Psoas muscle (tissue), 8 donors: ENCODE measurements around the gene ADH1C. TPM values are rescaled to one million over a fixed set of nuclear protein-coding genes. Genes with fewer than 3 reads are reported as not detected.
A peak's percentile ranks its signal among the peaks of the same experiment; 100 is the strongest.

Experiments used
- ATAC-seq, 4 donors: fragments of 200-7000 bp; cut with Tn5 transposase; one replicate each; pipeline ENCODE4 v1.9.1; 2020; ENCODE audit warnings: moderate library complexity in 3 of 4, mild to moderate bottlenecking in 2 of 4
- DNase-seq, 2 donors: peaks; one replicate each; pipeline ENCODE4 v3.0.0-alpha.2; 2020
- H3K27ac ChIP-seq: fragments of 200-600 bp; one replicate; pipeline ENCODE4 v1.8.0; 2022
- H3K27me3 ChIP-seq, 3 donors: fragments of 200-600 bp in 1 of 3; one replicate each; pipeline versions ENCODE4 v1.6.1 to v1.8.0; 2013 to 2022; ENCODE audit warnings: low read length in 2 of 3, mild to moderate bottlenecking in 2 of 3, moderate library complexity in 1 of 3; ENCODE audit not compliant: insufficient read depth in 3 of 3
- H3K36me3 ChIP-seq, 2 donors: fragments of 200-600 bp in 1 of 2; one replicate each; pipeline versions ENCODE4 v1.6.1 to v1.8.0; 2013 to 2022; ENCODE audit warnings: low read depth in 1 of 2, mild to moderate bottlenecking in 1 of 2, moderate library complexity in 1 of 2; ENCODE audit not compliant: insufficient read depth in 1 of 2
- H3K4me1 ChIP-seq: fragments of 200-600 bp; one replicate; pipeline ENCODE4 v1.8.0; 2022
- H3K4me3 ChIP-seq: fragments of 200-600 bp; one replicate; pipeline ENCODE4 v1.8.0; 2022; ENCODE audit warnings: mild to moderate bottlenecking
- H3K9me3 ChIP-seq: fragments of 200-600 bp; one replicate; pipeline ENCODE4 v1.8.0; 2022
- CTCF ChIP-seq: fragments of 200-600 bp; IDR thresholded peaks from one replicate; pipeline ENCODE4 v1.8.0; 2022; ENCODE audit warnings: antibody characterized with exemption
- WGBS, 3 donors: extraction: QIAGEN DNeasy Blood & Tissue Kit; methylation state at CpG; one replicate each; pipeline versions ENCODE4 v1.1.6 to v1.1.7; 2013; 5-methylcytosine and 5-hydroxymethylcytosine counted together
- intact Hi-C, 2 donors: fragments of 100-400 bp; cut with DNase I; formaldehyde crosslinking; loops; one replicate each; pipeline versions ENCODE4 v1.11.0 to v1.14.2; 2022
- polyA plus RNA-seq, 3 donors: library from polyadenylated mRNA; stranded (reverse); fragments of 200-250 nt; gene quantifications; one replicate each; pipeline ENCODE4 v1.2.3, GENCODE V29; 2013
- total RNA-seq, 4 donors: library from RNA; stranded (reverse); fragmentation: NEBNext Ultra II Directional in 2 of 4; extraction: Animal tissue kit (Norgen Biotek cat#: 25700) in 2 of 4; gene quantifications; one replicate each; pipeline versions ENCODE4 v1.2.1 to v1.2.4, GENCODE V29; 2021 to 2023
- donor health status: healthy with polysubstance abuse.
- donor health status: DM: no; HTN: no; CAD: no; lungs with moderate emphysema.
- donor health status: Bipolar disorder and iron deficiency.
- donor health status: healthy.
- donor health status: DM: yes; HTN: yes; CAD: no.
- donor health status: DM: no; HTN: no; CAD: no.
- donor health status: DM: no; HTN: no; CAD: no.
- donor health status: DM: yes; HTN: yes; CAD: no.

The ADH1C gene
- total and polyA plus RNA-seq, 7 donors, result 1.8 to 10.6 (median 4.7) TPM

GRCh38 chr4:99394896-99395295, 42.4 kb upstream of the ADH1C start:
- no peaks in the 10 kb centered on the region for H3K27me3 ChIP-seq
- ATAC-seq, result no peak
- no peak for TF ChIP-seq CTCF
- H3K9me3 ChIP-seq, result peaks cover 19% of the 10 kb centered on the region
- no peak overlapping the region for H3K4me3 ChIP-seq
- H3K4me1 ChIP-seq, result no peaks in the 10 kb centered on the region
- no peak overlapping the region for H3K27ac ChIP-seq
- DNase-seq, result no peak
- H3K36me3 ChIP-seq, result no peaks in the 10 kb centered on the region
- intact Hi-C loops, result no loop called here

DNA sequence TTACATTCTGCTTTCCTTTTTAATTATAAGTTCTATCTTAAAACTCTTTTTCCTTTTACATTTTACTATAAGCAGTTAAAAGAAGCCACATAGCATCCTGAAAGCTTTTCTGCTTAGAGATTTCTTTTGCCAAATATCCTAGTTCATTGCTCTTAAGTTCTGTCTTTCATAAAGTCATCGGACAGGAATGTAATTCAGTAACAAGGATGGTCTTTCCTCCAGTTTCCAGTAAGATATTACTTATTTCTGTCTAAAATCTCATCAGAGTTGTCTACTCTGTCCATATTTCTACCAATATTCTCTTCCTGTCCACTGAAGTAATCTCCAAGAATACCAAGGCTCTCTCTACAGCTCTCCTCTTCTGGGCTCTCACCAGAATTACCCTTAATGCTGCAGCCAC, 37.5 kb upstream of the ADH1C start:
- 76 to 84% (median 83%) methylated on average over 1 of the region's 1 CpG for WGBS, 3 donors
- Histone ChIP-seq H3K27me3 (no peaks in the 10 kb centered on the region), H3K9me3 (peaks cover 13% of the 10 kb centered on the region), H3K36me3 (no peaks in the 10 kb centered on the region), H3K27ac (no peak overlapping the region), H3K4me1 (no peaks in the 10 kb centered on the region), H3K4me3 (no peak overlapping the region)
- ATAC-seq (no peak), DNase-seq (no peak)
- intact Hi-C loops, result no loop called here
- no peak for TF ChIP-seq CTCF

DNA sequence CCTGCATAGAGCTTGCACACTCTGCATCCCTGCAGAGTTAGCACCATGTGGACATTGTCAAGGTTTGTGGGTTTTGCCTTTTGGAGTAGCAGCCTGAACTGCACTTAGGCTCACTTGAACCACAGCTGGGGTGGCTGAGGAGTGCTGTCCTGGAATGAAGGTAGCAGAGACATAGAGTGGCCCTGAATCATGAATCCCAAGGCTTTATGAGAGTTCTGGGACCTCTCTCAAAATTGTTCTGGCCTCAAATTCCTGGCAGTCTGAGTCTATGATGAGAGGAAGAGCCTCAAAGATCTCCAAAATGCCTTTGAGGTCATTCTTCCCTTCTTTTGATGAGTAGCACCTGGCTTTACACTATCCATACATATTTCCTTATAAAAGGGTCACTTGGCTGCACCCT, 37.1 kb upstream of the ADH1C start:
- intact Hi-C loops, result no loop called here
- ATAC-seq (no peak), DNase-seq (no peak)
- H3K4me1 ChIP-seq, result no peaks in the 10 kb centered on the region
- TF ChIP-seq CTCF, result no peak
- H3K36me3 ChIP-seq, result no peaks in the 10 kb centered on the region
- H3K27ac ChIP-seq, result no peak overlapping the region
- H3K9me3 ChIP-seq, result peaks cover 13% of the 10 kb centered on the region
- no peaks in the 10 kb centered on the region for H3K27me3 ChIP-seq
- no peak overlapping the region for H3K4me3 ChIP-seq

GRCh38 chr4:99383833-99384392, 31.4 kb upstream of the ADH1C start:
- intact Hi-C loops, result no loop called here

More at GRCh38 chr4:99383833-99384392, 31.4 kb upstream of the ADH1C start:
- Histone ChIP-seq H3K4me1 (no peaks in the 10 kb centered on the region), H3K27ac (peak overlapping the region; percentile 64), H3K9me3 (peaks cover under 1% of the 10 kb centered on the region), H3K27me3 (no peaks in the 10 kb centered on the region), H3K4me3 (no peak overlapping the region), H3K36me3 (no peaks in the 10 kb centered on the region)
- no peak for TF ChIP-seq CTCF
- DNase-seq (peak; percentile 23 to 51), ATAC-seq (peak; percentile 40 to 81 (median 59))
- 8 to 16% (median 13%) methylated on average over 5 of the region's 5 CpGs for WGBS, 3 donors
